ENCODE results near the gene TALDO1.

DNA sequence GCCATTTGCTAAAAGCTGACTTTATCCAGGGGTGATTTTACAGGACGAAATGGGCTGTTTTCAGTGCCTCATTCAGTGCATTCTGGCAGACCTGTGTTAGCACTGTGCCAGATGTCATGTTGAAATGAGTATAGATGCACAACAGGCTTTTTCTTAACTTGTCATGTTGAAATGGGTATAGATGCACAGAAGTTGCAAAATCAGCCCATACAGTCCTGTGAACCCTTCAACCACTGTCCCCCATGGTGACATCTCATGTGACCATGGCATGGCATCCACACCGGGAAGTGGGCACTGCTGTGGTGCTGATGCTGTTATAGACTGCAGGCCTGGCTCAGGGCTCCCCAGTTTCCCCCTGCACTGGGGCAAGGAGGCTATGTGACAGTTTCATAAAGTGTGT is 2.5 kb downstream of the TALDO1 start:
- TF ChIP-seq, protein P1, sequence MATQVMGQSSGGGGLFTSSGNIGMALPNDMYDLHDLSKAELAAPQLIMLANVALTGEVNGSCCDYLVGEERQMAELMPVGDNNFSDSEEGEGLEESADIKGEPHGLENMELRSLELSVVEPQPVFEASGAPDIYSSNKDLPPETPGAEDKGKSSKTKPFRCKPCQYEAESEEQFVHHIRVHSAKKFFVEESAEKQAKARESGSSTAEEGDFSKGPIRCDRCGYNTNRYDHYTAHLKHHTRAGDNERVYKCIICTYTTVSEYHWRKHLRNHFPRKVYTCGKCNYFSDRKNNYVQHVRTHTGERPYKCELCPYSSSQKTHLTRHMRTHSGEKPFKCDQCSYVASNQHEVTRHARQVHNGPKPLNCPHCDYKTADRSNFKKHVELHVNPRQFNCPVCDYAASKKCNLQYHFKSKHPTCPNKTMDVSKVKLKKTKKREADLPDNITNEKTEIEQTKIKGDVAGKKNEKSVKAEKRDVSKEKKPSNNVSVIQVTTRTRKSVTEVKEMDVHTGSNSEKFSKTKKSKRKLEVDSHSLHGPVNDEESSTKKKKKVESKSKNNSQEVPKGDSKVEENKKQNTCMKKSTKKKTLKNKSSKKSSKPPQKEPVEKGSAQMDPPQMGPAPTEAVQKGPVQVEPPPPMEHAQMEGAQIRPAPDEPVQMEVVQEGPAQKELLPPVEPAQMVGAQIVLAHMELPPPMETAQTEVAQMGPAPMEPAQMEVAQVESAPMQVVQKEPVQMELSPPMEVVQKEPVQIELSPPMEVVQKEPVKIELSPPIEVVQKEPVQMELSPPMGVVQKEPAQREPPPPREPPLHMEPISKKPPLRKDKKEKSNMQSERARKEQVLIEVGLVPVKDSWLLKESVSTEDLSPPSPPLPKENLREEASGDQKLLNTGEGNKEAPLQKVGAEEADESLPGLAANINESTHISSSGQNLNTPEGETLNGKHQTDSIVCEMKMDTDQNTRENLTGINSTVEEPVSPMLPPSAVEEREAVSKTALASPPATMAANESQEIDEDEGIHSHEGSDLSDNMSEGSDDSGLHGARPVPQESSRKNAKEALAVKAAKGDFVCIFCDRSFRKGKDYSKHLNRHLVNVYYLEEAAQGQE (IDR thresholded peaks at IDR 0.05; ENCODE audit: low read depth): no peak
- no peak for TF ChIP-seq YY1 (IDR thresholded peaks at IDR 0.05; ENCODE audit: low read depth)
- TF ChIP-seq CREB1 (IDR thresholded peaks at IDR 0.05; ENCODE audit: low read depth): no peak
- TF ChIP-seq, protein P2, sequence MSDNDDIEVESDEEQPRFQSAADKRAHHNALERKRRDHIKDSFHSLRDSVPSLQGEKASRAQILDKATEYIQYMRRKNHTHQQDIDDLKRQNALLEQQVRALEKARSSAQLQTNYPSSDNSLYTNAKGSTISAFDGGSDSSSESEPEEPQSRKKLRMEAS (IDR thresholded peaks at IDR 0.05): no peak
- TF ChIP-seq TEAD4 (IDR thresholded peaks at IDR 0.05): no peak
- no peak for TF ChIP-seq TAF1 (IDR thresholded peaks at IDR 0.05; ENCODE audit: low read depth)
- TF ChIP-seq EGR1 (IDR thresholded peaks at IDR 0.05): no peak
- TF ChIP-seq FOXM1 (IDR thresholded peaks at IDR 0.05; ENCODE audit: borderline replicate concordance, low read depth): no peak
- TF ChIP-seq RAD21 (IDR thresholded peaks at IDR 0.05; ENCODE audit: low read depth): no peak
- TF ChIP-seq NFIC (IDR thresholded peaks at IDR 0.05): no peak
- TF ChIP-seq EP300 (IDR thresholded peaks at IDR 0.05; ENCODE audit: borderline replicate concordance): no peak
- TF ChIP-seq CEBPB (IDR thresholded peaks at IDR 0.05): no peak
- no peak for TF ChIP-seq TCF12 (IDR thresholded peaks at IDR 0.05; ENCODE audit: low read depth)

All from Ishikawa (cell line).